ENCODE results near the gene DCXR.

- TF ChIP-seq POLR2AphosphoS5 (IDR thresholded peaks at IDR 0.05) (no peak), POLR2A (IDR thresholded peaks at IDR 0.05) (no peak), EP300 (IDR thresholded peaks at IDR 0.05) (no peak)
- TF ChIP-seq, protein P1, sequence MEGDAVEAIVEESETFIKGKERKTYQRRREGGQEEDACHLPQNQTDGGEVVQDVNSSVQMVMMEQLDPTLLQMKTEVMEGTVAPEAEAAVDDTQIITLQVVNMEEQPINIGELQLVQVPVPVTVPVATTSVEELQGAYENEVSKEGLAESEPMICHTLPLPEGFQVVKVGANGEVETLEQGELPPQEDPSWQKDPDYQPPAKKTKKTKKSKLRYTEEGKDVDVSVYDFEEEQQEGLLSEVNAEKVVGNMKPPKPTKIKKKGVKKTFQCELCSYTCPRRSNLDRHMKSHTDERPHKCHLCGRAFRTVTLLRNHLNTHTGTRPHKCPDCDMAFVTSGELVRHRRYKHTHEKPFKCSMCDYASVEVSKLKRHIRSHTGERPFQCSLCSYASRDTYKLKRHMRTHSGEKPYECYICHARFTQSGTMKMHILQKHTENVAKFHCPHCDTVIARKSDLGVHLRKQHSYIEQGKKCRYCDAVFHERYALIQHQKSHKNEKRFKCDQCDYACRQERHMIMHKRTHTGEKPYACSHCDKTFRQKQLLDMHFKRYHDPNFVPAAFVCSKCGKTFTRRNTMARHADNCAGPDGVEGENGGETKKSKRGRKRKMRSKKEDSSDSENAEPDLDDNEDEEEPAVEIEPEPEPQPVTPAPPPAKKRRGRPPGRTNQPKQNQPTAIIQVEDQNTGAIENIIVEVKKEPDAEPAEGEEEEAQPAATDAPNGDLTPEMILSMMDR (IDR thresholded peaks at IDR 0.05), result no peak
Observed at GRCh38 chr17:82058230-82058854, 20.8 kb upstream of the DCXR start.

Data from sigmoid colon (tissue), 4 donors.